GM12878 (cell line): ENCODE data around the gene NLRC3. TPM values are rescaled to one million over a fixed set of nuclear protein-coding genes. Genes with fewer than 3 reads are reported as not detected.

ENCODE experiments used
- ATAC-seq: fragments of 200-7000 bp; cut with Tn5 transposase; 3 replicates; pipeline ENCODE4 v1.9.1; 2020; ENCODE audit warnings: mild to moderate bottlenecking, moderate library complexity
- BruUV-seq: library from RNA; stranded (reverse); fragments of 400-500 nt; replicated peaks from 2 replicates; lab custom pipeline; 2021; lab: Mats Ljungman, UMichigan
- CTCF ChIA-PET: fragments of 300-600 bp; sonication (Branson Sonifier 250); formaldehyde crosslinking; extraction: SDS; loops from one replicate; lab custom pipeline; 2021; ENCODE audit warnings: inconsistent platforms; lab: Yijun Ruan, JAX
- POLR2A ChIA-PET: fragments of 350-600 bp; formaldehyde crosslinking; extraction: SDS; loops from one replicate; lab custom pipeline; 2021; ENCODE audit warnings: inconsistent platforms; lab: Charles Lee
- RAD21 ChIA-PET: fragments of 300-600 bp; sonication (Branson Sonifier 250); formaldehyde crosslinking; loops from one replicate; lab custom pipeline; 2023; ENCODE audit warnings: antibody characterized with exemption; ENCODE audit not compliant: unreplicated experiment; lab: Charles Lee
- SMC1A ChIA-PET: fragments of 300-600 bp; sonication (Branson Sonifier 250); formaldehyde crosslinking; loops from one replicate; lab custom pipeline; 2023; ENCODE audit not compliant: unreplicated experiment, uncharacterized antibody; lab: Charles Lee
- DNase-seq: peaks from one replicate; pipeline ENCODE4 v3.0.0-alpha.2; 2011; ENCODE audit warnings: low read depth, low spot score
- FAIRE-seq: peaks from 3 replicates; lab custom pipeline; 2011; peaks lifted over from hg19 to GRCh38; lab: Jason Lieb, UNC
- H2AFZ ChIP-seq: 2 replicates; pipeline ENCODE4 v1.6.0; 2011; ENCODE audit warnings: low read depth, low read length, control low read depth; ENCODE audit not compliant: control insufficient read depth
- H3K27ac ChIP-seq: 2 replicates; pipeline ENCODE4 v1.5.1; 2011; ENCODE audit warnings: control low read depth; ENCODE audit not compliant: control insufficient read depth, insufficient read depth
- H3K27me3 ChIP-seq, 2 experiments: replicated peaks in 1 of 2; 2 replicates each; pipeline versions ENCODE4 v1.6.0 to v1.6.1; 2011; ENCODE audit warnings: low read length in 1 of 2; ENCODE audit not compliant: control insufficient read depth in 2 of 2, insufficient read depth in 2 of 2
- H3K36me3 ChIP-seq, 2 experiments: 2 replicates each; pipeline ENCODE4 v1.5.1; 2011; ENCODE audit warnings: low read length in 1 of 2; ENCODE audit not compliant: control insufficient read depth in 2 of 2, insufficient read depth in 2 of 2
- H3K4me1 ChIP-seq: 2 replicates; pipeline ENCODE4 v1.6.1; 2011; ENCODE audit warnings: mild to moderate bottlenecking, low read length, moderate library complexity, mixed read lengths; ENCODE audit not compliant: control insufficient read depth, insufficient read depth
- H3K4me2 ChIP-seq: 2 replicates; pipeline ENCODE4 v1.6.0; 2011; ENCODE audit warnings: control low read depth; ENCODE audit not compliant: control insufficient read depth, insufficient read depth
- H3K4me3 ChIP-seq: fragments of 200-600 bp; sonication (generic); 2 replicates; pipeline ENCODE4 v1.5.1; 2016
- H3K79me2 ChIP-seq: 2 replicates; pipeline ENCODE4 v1.6.0; 2011; ENCODE audit warnings: low read length; ENCODE audit not compliant: control insufficient read depth, insufficient read depth
- H3K9ac ChIP-seq: 2 replicates; pipeline ENCODE4 v1.8.0; 2011; ENCODE audit warnings: low read length, control low read depth, mixed read lengths; ENCODE audit not compliant: control insufficient read depth, insufficient read depth
- H3K9me3 ChIP-seq: replicated peaks from 3 replicates; pipeline ENCODE4 v1.5.1; 2011; ENCODE audit warnings: mild to moderate bottlenecking, low read length; ENCODE audit not compliant: control insufficient read depth, insufficient read depth
- H4K20me1 ChIP-seq: 2 replicates; pipeline ENCODE4 v1.6.0; 2011; ENCODE audit not compliant: control insufficient read depth, insufficient read depth
- FOS ChIP-seq: IDR thresholded peaks from 3 replicates; pipeline ENCODE4 v1.6.1; 2011; ENCODE audit warnings: borderline replicate concordance; ENCODE audit not compliant: insufficient read length; ENCODE audit errors: extremely low read depth
- KAT2A ChIP-seq: conservative IDR thresholded peaks from 2 replicates; pipeline ENCODE4 v1.6.1; 2011; ENCODE audit warnings: low read depth, low read length; ENCODE audit not compliant: control insufficient read depth
- NR2C2 ChIP-seq: IDR thresholded peaks from 2 replicates; pipeline ENCODE4 v1.6.1; 2011; ENCODE audit warnings: borderline replicate concordance, low read depth; ENCODE audit not compliant: control insufficient read depth, insufficient read length
- RFX5 ChIP-seq: IDR thresholded peaks from 2 replicates; pipeline ENCODE4 v1.6.1; 2011; ENCODE audit warnings: low read depth, low read length, improper control_type of control experiment
- SIX5 ChIP-seq: IDR thresholded peaks from 2 replicates; pipeline ENCODE4 v1.6.1; 2011; ENCODE audit warnings: mild to moderate bottlenecking, low read depth, low read length, moderate library complexity; ENCODE audit not compliant: severe bottlenecking
- SPI1 ChIP-seq: IDR thresholded peaks from 2 replicates; pipeline ENCODE4 v1.6.1; 2011; ENCODE audit warnings: low read depth, mild to moderate bottlenecking, low read length, moderate library complexity, borderline replicate concordance; ENCODE audit not compliant: insufficient read depth
- SUZ12 ChIP-seq: fragments of 200-600 bp; sonication (generic); IDR thresholded peaks from one replicate; pipeline ENCODE4 v1.6.1; 2018; ENCODE audit warnings: antibody characterized with exemption, mild to moderate bottlenecking; ENCODE audit not compliant: unreplicated experiment
- TBL1XR1 ChIP-seq: IDR thresholded peaks from 2 replicates; pipeline ENCODE4 v1.6.1; 2012; ENCODE audit warnings: low read depth, low read length, improper control_type of control experiment
- WRNIP1 ChIP-seq: IDR thresholded peaks from 2 replicates; pipeline ENCODE4 v1.6.1; 2011; ENCODE audit warnings: low read depth, low read length, improper control_type of control experiment, borderline replicate concordance
- ZNF217 ChIP-seq: fragments of 450-650 bp; IDR thresholded peaks from 2 replicates; pipeline ENCODE4 v1.6.1; 2017; ENCODE audit warnings: antibody characterized with exemption, mild to moderate bottlenecking
- ZNF384 ChIP-seq: IDR thresholded peaks from 2 replicates; pipeline ENCODE4 v1.6.1; 2012; ENCODE audit warnings: low read depth, mild to moderate bottlenecking, low read length, improper control_type of control experiment, borderline replicate concordance
- WGBS: methylation state at CpG from one replicate; pipeline ENCODE4 v1.1.6; 2016; ENCODE audit warnings: low lambda C conversion rate; ENCODE audit not compliant: insufficient replicate concordance, insufficient coverage; ENCODE audit errors: missing lambda C conversion rate; 5-methylcytosine and 5-hydroxymethylcytosine counted together
- in situ Hi-C: fragments of 300-500 bp; cut with MboI; formaldehyde crosslinking; loops from 9 replicates; pipeline ENCODE4 v1.14.3; 2018; ENCODE audit warnings: mixed read lengths
- intact Hi-C: fragments of 100-400 bp; cut with micrococcal nuclease; formaldehyde crosslinking; loops from one replicate; pipeline ENCODE4 v1.14.2; 2022; ENCODE audit not compliant: unreplicated experiment
- polyA plus RNA-seq, 11 experiments: library from polyadenylated mRNA; depleted of rRNA in 4 of 11; unstranded in 6 of 11; stranded (reverse) in 5 of 11; fragments of >200 nt; fragmentation: Nextera tagmentation in 4 of 11; fragmentation: Illumina TruSeq in 1 of 11; extraction: Ambion mirVana in 4 of 11; extraction: Trizol in 1 of 11; gene quantifications; 1 replicate in 1 of 11; 2 replicates in 10 of 11; pipeline versions ENCODE4 v1.2.1 to v1.2.3, GENCODE V29; 2011 to 2016; ENCODE audit warnings: inconsistent platforms in 2 of 11, missing spikeins in 2 of 11, low read depth in 1 of 11
- total RNA-seq, 4 experiments: library from RNA; depleted of rRNA in 3 of 4; stranded (reverse); fragments of >200 nt in 3 of 4; fragmentation: Illumina TruSeq in 1 of 4; extraction: Trizol in 1 of 4; gene quantifications; 2 replicates each; pipeline versions ENCODE4 v1.2.1 to v1.2.3, GENCODE V29; 2013 to 2021
- TF ChIP-seq, protein P1 (sequence below): fragments of 150-350 bp; IDR thresholded peaks from 2 replicates; pipeline ENCODE4 v1.6.1; 2016; ENCODE audit warnings: low read depth, low read length

Gene NLRC3
- total and polyA plus RNA-seq, 10 of the 15 experiments (the other 5 are each of a cell fraction or from before 2014, with no cell fraction given), result 2.2 to 17.8 (median 7.6) TPM

GRCh38 chr16:3520841-3521240 is 56.4 kb downstream of the NLRC3 start:
- Histone ChIP-seq H3K79me2 (no peaks in the 10 kb centered on the region), H3K4me1 (no peaks in the 10 kb centered on the region)
- RAD21 ChIA-PET, result no interaction called here
- no peak for TF ChIP-seq ZNF384
- no peak for TF ChIP-seq SPI1
- no peak for TF ChIP-seq SUZ12
- no peak for TF ChIP-seq KAT2A
- TF ChIP-seq NR2C2, result no peak
- no peak for TF ChIP-seq FOS
- TF ChIP-seq, protein P1, sequence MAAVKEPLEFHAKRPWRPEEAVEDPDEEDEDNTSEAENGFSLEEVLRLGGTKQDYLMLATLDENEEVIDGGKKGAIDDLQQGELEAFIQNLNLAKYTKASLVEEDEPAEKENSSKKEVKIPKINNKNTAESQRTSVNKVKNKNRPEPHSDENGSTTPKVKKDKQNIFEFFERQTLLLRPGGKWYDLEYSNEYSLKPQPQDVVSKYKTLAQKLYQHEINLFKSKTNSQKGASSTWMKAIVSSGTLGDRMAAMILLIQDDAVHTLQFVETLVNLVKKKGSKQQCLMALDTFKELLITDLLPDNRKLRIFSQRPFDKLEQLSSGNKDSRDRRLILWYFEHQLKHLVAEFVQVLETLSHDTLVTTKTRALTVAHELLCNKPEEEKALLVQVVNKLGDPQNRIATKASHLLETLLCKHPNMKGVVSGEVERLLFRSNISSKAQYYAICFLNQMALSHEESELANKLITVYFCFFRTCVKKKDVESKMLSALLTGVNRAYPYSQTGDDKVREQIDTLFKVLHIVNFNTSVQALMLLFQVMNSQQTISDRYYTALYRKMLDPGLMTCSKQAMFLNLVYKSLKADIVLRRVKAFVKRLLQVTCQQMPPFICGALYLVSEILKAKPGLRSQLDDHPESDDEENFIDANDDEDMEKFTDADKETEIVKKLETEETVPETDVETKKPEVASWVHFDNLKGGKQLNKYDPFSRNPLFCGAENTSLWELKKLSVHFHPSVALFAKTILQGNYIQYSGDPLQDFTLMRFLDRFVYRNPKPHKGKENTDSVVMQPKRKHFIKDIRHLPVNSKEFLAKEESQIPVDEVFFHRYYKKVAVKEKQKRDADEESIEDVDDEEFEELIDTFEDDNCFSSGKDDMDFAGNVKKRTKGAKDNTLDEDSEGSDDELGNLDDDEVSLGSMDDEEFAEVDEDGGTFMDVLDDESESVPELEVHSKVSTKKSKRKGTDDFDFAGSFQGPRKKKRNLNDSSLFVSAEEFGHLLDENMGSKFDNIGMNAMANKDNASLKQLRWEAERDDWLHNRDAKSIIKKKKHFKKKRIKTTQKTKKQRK, result no peak
- no peak for TF ChIP-seq SIX5
- no peak for TF ChIP-seq WRNIP1
- TF ChIP-seq RFX5, result no peak
- TF ChIP-seq ZNF217, result no peak
- TF ChIP-seq TBL1XR1, result no peak
- TF ChIP-seq, all 136 proteins: peak for 0
- DNase-seq, result no peak
- no peak for FAIRE-seq
- peaks cover 0 to 3% of the 10 kb centered on the region in 2 experiments; a peak in 1 of 4 replicates for H3K36me3 ChIP-seq
- no peak for ATAC-seq
- intact Hi-C loops, result no loop called here
- SMC1A ChIA-PET, result interaction anchor here (0.6 to 0.7 kb wide), 2 partner anchors 154 to 387 kb away, joined by 3 read pairs; no protein-coding TSS in a partner anchor
- no peaks in the 10 kb centered on the region for H3K27me3 ChIP-seq
- no peak overlapping the region for H3K4me3 ChIP-seq
- no peaks in the 10 kb centered on the region for H3K9me3 ChIP-seq
- H4K20me1 ChIP-seq, result no peaks in the 10 kb centered on the region
- in situ Hi-C loops, result no loop called here
- no peak overlapping the region for H2AFZ ChIP-seq
- 86% methylated on average over 8 of the region's 8 CpGs for WGBS
- POLR2A ChIA-PET, result interaction anchor here (0.7 kb wide), 1 partner anchor 59 kb away, joined by 3 read pairs; no protein-coding TSS in a partner anchor
- no peak overlapping the region for H3K9ac ChIP-seq
- no peak overlapping the region for H3K4me2 ChIP-seq
- CTCF ChIA-PET, result interaction anchor here (0.6 kb wide), 1 partner anchor 12 kb away, joined by 3 read pairs; no protein-coding TSS in a partner anchor
- no TSS peak for BruUV-seq
- H3K27ac ChIP-seq, result no peak overlapping the region
